ENCODE measurements around the gene WFIKKN1.

Gene WFIKKN1

DNA sequence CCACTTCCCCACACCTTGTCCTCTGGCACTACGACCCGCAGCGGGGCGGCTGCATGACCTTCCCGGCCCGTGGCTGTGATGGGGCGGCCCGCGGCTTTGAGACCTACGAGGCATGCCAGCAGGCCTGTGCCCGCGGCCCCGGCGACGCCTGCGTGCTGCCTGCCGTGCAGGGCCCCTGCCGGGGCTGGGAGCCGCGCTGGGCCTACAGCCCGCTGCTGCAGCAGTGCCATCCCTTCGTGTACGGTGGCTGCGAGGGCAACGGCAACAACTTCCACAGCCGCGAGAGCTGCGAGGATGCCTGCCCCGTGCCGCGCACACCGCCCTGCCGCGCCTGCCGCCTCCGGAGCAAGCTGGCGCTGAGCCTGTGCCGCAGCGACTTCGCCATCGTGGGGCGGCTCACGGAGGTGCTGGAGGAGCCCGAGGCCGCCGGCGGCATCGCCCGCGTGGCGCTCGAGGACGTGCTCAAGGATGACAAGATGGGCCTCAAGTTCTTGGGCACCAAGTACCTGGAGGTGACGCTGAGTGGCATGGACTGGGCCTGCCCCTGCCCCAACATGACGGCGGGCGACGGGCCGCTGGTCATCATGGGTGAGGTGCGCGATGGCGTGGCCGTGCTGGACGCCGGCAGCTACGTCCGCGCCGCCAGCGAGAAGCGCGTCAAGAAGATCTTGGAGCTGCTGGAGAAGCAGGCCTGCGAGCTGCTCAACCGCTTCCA lies 2.7 kb downstream of the WFIKKN1 start:
- no peak overlapping the region for H3K9ac ChIP-seq (ENCODE audit: low read length)
- H2AFZ ChIP-seq (ENCODE audit: low read depth, low read length): no peak overlapping the region
- no peak overlapping the region for H2BK15ac ChIP-seq (ENCODE audit: low read depth, poor library complexity, severe bottlenecking)
- no peaks in the 10 kb centered on the region for H3K9me3 ChIP-seq (ENCODE audit: control insufficient read depth, low read length)
- H3K4me3 ChIP-seq (ENCODE audit: insufficient read depth in 1 of 2, low read depth in 1 of 2, low read length in 2 of 2): peak overlapping the region in 1 of 2 experiments; percentile 2
- peaks cover 3 to 43% of the 10 kb centered on the region in 2 experiments for H3K36me3 ChIP-seq (ENCODE audit: control insufficient read depth in 1 of 2, insufficient read depth in 2 of 2, low read depth in 1 of 2, low read length in 2 of 2)
- H4K8ac ChIP-seq (ENCODE audit: low read length): peak overlapping the region; percentile 27
- H2BK12ac ChIP-seq (ENCODE audit: low read length in 2 of 2): no peak overlapping the region
- no peak overlapping the region for H3K4me2 ChIP-seq (ENCODE audit: low read length, poor library complexity, severe bottlenecking)
- no peak overlapping the region for H2AK5ac ChIP-seq (ENCODE audit: low read length, severe bottlenecking)
- H3K23ac ChIP-seq (ENCODE audit: low read length in 2 of 2): no peak overlapping the region
- no peak overlapping the region for H3K27ac ChIP-seq (ENCODE audit: low read length, poor library complexity, severe bottlenecking)
- H3K14ac ChIP-seq (ENCODE audit: low read length in 2 of 2): no peak overlapping the region
- H2BK120ac ChIP-seq (ENCODE audit: low read depth, low read length): no peak overlapping the region
- no peak overlapping the region for H3K4ac ChIP-seq (ENCODE audit: low read depth in 1 of 2, low read length in 2 of 2)
- 98% methylated on average over 74 of the region's 74 CpGs for WGBS
- H3K4me1 ChIP-seq (ENCODE audit: control insufficient read depth, insufficient read depth, low read depth, low read length): peaks cover 56% of the 10 kb centered on the region
- no peak overlapping the region for H2BK5ac ChIP-seq (ENCODE audit: low read depth, low read length, poor library complexity, severe bottlenecking)
- H4K91ac ChIP-seq (ENCODE audit: low read length): no peak overlapping the region
- no peak for DNase-seq
- H3K27me3 ChIP-seq (ENCODE audit: control insufficient read depth in 1 of 2, insufficient read depth in 1 of 2, low read length in 2 of 2): no peaks in the 10 kb centered on the region
- no peak overlapping the region for H3K18ac ChIP-seq (ENCODE audit: low read depth in 1 of 2, low read length in 2 of 2)
- peaks cover 19% of the 10 kb centered on the region for H3K79me1 ChIP-seq (replicated peaks; ENCODE audit: low read length, poor library complexity, severe bottlenecking)

DNA sequence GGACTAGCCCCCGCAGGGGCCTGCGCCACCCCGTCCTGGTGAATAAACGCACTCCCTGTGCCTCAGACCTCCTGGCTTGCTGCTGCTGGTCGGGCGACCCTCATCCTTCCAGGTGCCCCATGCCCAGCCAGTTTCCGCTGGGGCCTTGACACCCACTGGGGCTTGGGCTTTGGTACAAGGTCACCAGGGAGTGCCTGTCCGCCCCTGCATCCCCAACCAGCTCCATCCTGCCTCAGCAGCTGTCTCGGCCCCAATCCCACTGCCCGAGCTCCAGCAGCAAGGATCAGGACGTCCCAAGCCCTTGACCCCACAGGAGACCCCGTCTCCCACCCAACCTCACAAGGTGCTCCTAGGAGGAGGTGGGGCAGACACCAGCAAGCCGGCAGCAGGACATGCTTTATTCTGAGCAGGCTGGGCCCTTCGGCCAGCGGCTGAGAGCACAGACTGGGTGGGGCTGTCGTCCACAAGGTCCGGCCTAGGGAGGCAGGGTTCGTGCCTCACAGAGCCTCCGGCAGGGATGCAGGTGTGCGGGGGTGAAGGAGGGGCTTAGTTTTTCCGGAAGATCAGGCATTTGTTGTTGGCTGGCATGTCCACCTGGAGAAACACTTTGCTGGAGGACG lies 3.4 kb downstream of the WFIKKN1 start:
- Histone ChIP-seq H3K36me3 (ENCODE audit: control insufficient read depth in 1 of 2, insufficient read depth in 2 of 2, low read depth in 1 of 2, low read length in 2 of 2) (peaks cover 3 to 36% of the 10 kb centered on the region in 2 experiments), H3K4me3 (ENCODE audit: insufficient read depth in 1 of 2, low read depth in 1 of 2, low read length in 2 of 2) (no peak overlapping the region)
- WGBS: 91% methylated on average over 19 of the region's 22 CpGs

DNA sequence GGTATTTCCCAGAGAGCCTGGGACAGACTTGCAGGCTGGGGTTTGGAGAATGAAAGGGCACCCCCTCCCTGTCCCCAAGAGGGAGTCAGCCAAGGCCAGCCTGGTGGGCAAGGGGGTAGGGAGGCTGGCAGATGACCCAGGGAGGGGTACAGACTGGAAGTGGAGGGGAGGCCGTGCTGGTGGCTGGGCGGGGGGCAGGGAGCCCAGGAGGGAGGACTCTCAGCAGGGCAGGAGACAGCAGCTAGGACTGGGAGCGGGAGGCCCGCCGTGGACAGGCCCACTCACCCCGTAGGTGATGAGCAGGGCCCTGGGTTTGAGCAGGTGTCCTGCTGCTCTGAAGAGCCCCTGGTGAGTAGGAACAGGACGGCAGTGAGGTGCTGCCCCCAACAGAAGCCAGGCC lies 4.2 kb downstream of the WFIKKN1 start:
- no peak overlapping the region for H3K23ac ChIP-seq (ENCODE audit: low read length in 2 of 2)
- H3K14ac ChIP-seq (ENCODE audit: low read length in 2 of 2): no peak overlapping the region
- no peak overlapping the region for H3K18ac ChIP-seq (ENCODE audit: low read depth in 1 of 2, low read length in 2 of 2)
- no peak overlapping the region for H2AK5ac ChIP-seq (ENCODE audit: low read length, severe bottlenecking)
- peak overlapping the region in 1 of 2 experiments; percentile 81 for H3K4me3 ChIP-seq (ENCODE audit: insufficient read depth in 1 of 2, low read depth in 1 of 2, low read length in 2 of 2)
- H3K27ac ChIP-seq (ENCODE audit: low read length, poor library complexity, severe bottlenecking): no peak overlapping the region
- peaks cover 3 to 33% of the 10 kb centered on the region in 2 experiments for H3K36me3 ChIP-seq (ENCODE audit: control insufficient read depth in 1 of 2, insufficient read depth in 2 of 2, low read depth in 1 of 2, low read length in 2 of 2)
- H3K79me1 ChIP-seq (replicated peaks; ENCODE audit: low read length, poor library complexity, severe bottlenecking): peaks cover 19% of the 10 kb centered on the region
- 91% methylated on average over 7 of the region's 7 CpGs for WGBS
- H4K8ac ChIP-seq (ENCODE audit: low read length): peak overlapping the region; percentile 8
- DNase-seq: no peak
- H3K4me1 ChIP-seq (ENCODE audit: control insufficient read depth, insufficient read depth, low read depth, low read length): peaks cover 43% of the 10 kb centered on the region
- no peak overlapping the region for H2BK120ac ChIP-seq (ENCODE audit: low read depth, low read length)
- H3K4ac ChIP-seq (ENCODE audit: low read depth in 1 of 2, low read length in 2 of 2): no peak overlapping the region
- H3K9me3 ChIP-seq (ENCODE audit: control insufficient read depth, low read length): no peaks in the 10 kb centered on the region
- peak overlapping the region; percentile 91 for H3K9ac ChIP-seq (ENCODE audit: low read length)
- H2BK15ac ChIP-seq (ENCODE audit: low read depth, poor library complexity, severe bottlenecking): no peak overlapping the region
- H2BK12ac ChIP-seq (ENCODE audit: low read length in 2 of 2): no peak overlapping the region
- no peaks in the 10 kb centered on the region for H3K27me3 ChIP-seq (ENCODE audit: control insufficient read depth in 1 of 2, insufficient read depth in 1 of 2, low read length in 2 of 2)
- H2AFZ ChIP-seq (ENCODE audit: low read depth, low read length): no peak overlapping the region
- H4K91ac ChIP-seq (ENCODE audit: low read length): peak overlapping the region; percentile 39
- H2BK5ac ChIP-seq (ENCODE audit: low read depth, low read length, poor library complexity, severe bottlenecking): no peak overlapping the region
- no peak overlapping the region for H3K4me2 ChIP-seq (ENCODE audit: low read length, poor library complexity, severe bottlenecking)

More for the DNA sequence above, 3.4 kb downstream of the WFIKKN1 start:
- Histone ChIP-seq H3K27ac (ENCODE audit: low read length, poor library complexity, severe bottlenecking) (no peak overlapping the region), H3K4me1 (ENCODE audit: control insufficient read depth, insufficient read depth, low read depth, low read length) (peaks cover 51% of the 10 kb centered on the region), H2BK120ac (ENCODE audit: low read depth, low read length) (no peak overlapping the region), H2BK5ac (ENCODE audit: low read depth, low read length, poor library complexity, severe bottlenecking) (no peak overlapping the region), H2BK15ac (ENCODE audit: low read depth, poor library complexity, severe bottlenecking) (no peak overlapping the region), H3K4ac (ENCODE audit: low read depth in 1 of 2, low read length in 2 of 2) (no peak overlapping the region), H3K79me1 (replicated peaks; ENCODE audit: low read length, poor library complexity, severe bottlenecking) (peaks cover 19% of the 10 kb centered on the region), H4K8ac (ENCODE audit: low read length) (no peak overlapping the region), H3K9me3 (ENCODE audit: control insufficient read depth, low read length) (no peaks in the 10 kb centered on the region), H2AK5ac (ENCODE audit: low read length, severe bottlenecking) (no peak overlapping the region), H2AFZ (ENCODE audit: low read depth, low read length) (no peak overlapping the region), H3K23ac (ENCODE audit: low read length in 2 of 2) (no peak overlapping the region), H2BK12ac (ENCODE audit: low read length in 2 of 2) (no peak overlapping the region), H3K27me3 (ENCODE audit: control insufficient read depth in 1 of 2, insufficient read depth in 1 of 2, low read length in 2 of 2) (no peaks in the 10 kb centered on the region), H4K91ac (ENCODE audit: low read length) (no peak overlapping the region), H3K4me2 (ENCODE audit: low read length, poor library complexity, severe bottlenecking) (no peak overlapping the region), H3K9ac (ENCODE audit: low read length) (no peak overlapping the region), H3K18ac (ENCODE audit: low read depth in 1 of 2, low read length in 2 of 2) (no peak overlapping the region), H3K14ac (ENCODE audit: low read length in 2 of 2) (no peak overlapping the region)
- DNase-seq: no peak

DNA sequence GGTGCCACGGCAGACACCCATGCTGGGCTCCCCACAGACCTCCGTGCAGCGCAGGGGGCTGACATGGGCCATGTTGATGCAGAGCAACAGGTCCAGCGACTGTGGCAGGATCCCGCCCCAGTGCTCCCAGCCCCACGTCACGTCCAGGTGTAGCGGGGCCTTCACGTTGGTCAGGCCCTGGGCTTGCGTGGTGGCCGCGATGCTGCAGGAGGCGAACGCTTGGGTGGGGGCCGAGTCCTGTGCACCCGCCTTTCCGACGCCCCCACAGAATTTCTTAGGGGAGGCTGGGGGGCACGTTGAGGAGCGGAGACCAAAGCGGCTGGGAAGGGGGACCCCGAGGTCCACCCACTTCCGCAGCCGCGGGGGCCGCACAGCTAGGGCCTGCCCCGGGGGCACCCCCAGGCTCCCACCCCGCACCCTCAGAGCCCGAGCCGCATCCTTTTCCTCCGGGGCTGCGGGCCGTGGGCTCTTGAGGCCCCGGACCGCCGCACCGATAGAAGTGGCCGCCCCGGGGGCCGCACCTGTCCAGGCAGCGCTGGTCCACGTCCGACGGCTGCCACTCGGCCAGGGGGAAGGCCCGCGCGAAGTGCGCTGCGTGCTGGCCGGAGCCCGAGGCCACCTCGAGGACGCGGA lies 4.9 kb downstream of the WFIKKN1 start:
- Histone ChIP-seq H3K4me1 (ENCODE audit: control insufficient read depth, insufficient read depth, low read depth, low read length) (peaks cover 39% of the 10 kb centered on the region), H2AFZ (ENCODE audit: low read depth, low read length) (peak overlapping the region; percentile 85), H3K18ac (ENCODE audit: low read depth in 1 of 2, low read length in 2 of 2) (peak overlapping the region; percentile 72 to 92), H4K91ac (ENCODE audit: low read length) (peak overlapping the region; percentile 89), H3K9me3 (ENCODE audit: control insufficient read depth, low read length) (no peaks in the 10 kb centered on the region), H3K4me2 (ENCODE audit: low read length, poor library complexity, severe bottlenecking) (peak overlapping the region; percentile 98), H3K14ac (ENCODE audit: low read length in 2 of 2) (peak overlapping the region in 1 of 2 experiments; percentile 95), H3K23ac (ENCODE audit: low read length in 2 of 2) (peak overlapping the region in 1 of 2 experiments; percentile 92), H4K8ac (ENCODE audit: low read length) (peak overlapping the region; percentile 91), H3K27ac (ENCODE audit: low read length, poor library complexity, severe bottlenecking) (no peak overlapping the region), H3K27me3 (ENCODE audit: control insufficient read depth in 1 of 2, insufficient read depth in 1 of 2, low read length in 2 of 2) (no peaks in the 10 kb centered on the region), H2AK5ac (ENCODE audit: low read length, severe bottlenecking) (no peak overlapping the region), H2BK15ac (ENCODE audit: low read depth, poor library complexity, severe bottlenecking) (no peak overlapping the region), H2BK12ac (ENCODE audit: low read length in 2 of 2) (peak overlapping the region in 1 of 2 experiments; percentile 73), H2BK5ac (ENCODE audit: low read depth, low read length, poor library complexity, severe bottlenecking) (no peak overlapping the region), H3K79me1 (replicated peaks; ENCODE audit: low read length, poor library complexity, severe bottlenecking) (peaks cover 19% of the 10 kb centered on the region), H3K9ac (ENCODE audit: low read length) (peak overlapping the region; percentile 91), H3K36me3 (ENCODE audit: control insufficient read depth in 1 of 2, insufficient read depth in 2 of 2, low read depth in 1 of 2, low read length in 2 of 2) (peaks cover 3 to 29% of the 10 kb centered on the region in 2 experiments), H3K4ac (ENCODE audit: low read depth in 1 of 2, low read length in 2 of 2) (peak overlapping the region; percentile 32 to 35), H3K4me3 (ENCODE audit: insufficient read depth in 1 of 2, low read depth in 1 of 2, low read length in 2 of 2) (peak overlapping the region; percentile 81 to 97), H2BK120ac (ENCODE audit: low read depth, low read length) (peak overlapping the region; percentile 15)
- no peak for DNase-seq
- 14% methylated on average over 48 of the region's 55 CpGs for WGBS
